ENCODE results near the gene OSGEP.

OSGEP gene

DNA sequence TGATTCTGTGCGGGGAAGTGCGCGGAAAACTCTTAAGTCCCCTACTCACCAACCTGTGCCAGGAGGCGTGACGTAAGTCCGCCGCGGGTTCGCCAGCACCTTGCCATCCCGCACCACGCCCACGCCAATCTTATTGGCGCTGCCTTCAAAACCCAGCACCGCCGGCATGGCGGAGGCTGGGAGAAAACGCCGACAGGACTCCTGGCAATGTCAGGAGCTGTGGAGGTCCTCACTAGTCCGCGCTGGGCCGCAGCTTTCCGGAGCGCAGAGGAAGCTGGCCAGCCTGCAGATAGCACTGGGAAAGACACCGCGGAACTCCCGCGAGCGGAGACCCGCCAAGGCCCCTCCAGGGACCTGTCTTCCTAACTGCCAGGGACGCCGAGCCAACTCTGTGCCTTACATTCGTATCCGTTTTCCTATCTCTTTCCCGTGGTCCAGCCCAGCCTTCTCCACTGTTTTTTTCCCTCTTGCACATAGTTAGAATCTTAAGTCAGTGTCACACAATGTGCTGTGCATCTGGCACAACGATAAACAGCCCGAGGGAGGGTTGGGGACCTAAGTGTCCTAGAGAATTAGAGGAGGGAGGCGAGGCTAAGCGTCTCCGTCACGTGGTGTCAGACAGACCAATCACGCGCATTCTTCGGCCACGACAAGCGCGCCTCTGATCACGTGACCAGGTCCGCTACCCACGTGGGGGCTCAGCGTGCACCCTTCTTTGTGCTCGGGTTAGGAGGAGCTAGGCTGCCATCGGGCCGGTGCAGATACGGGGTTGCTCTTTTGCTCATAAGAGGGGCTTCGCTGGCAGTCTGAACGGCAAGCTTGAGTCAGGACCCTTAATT is at the start of gene OSGEP, which contains the start of gene APEX1:
TSS of gene OSGEP (minus strand) at position 297 of the 839 bp plus-strand sequence. CDS start at position 168, 129 bp downstream.
TSS of gene APEX1 (plus strand) at position 711 of the 839 bp plus-strand sequence. CDS start 420 bp downstream, outside the sequence.
- peak; percentile 99 for DNase-seq

DNA sequence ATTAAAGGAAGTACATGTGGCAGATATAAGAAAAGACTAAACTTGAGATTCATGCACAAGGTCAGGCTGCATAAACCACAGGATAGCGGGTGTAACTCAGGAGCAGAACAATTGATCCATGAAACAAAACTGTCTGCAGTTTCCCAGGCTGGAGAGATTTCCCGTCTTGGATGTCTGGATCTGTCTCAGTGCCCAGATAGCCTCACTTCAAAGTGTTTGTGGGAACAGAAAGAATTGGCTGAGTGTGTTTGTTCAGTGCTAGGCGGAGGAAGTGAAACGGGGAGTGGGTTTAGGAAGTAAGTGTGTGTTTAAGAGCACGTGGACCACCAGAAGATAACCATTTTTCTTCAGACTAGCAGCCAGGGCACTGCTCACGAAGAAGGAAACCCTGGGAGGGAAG is 49.3 kb upstream of the OSGEP start:
- DNase-seq = no peak

DNA sequence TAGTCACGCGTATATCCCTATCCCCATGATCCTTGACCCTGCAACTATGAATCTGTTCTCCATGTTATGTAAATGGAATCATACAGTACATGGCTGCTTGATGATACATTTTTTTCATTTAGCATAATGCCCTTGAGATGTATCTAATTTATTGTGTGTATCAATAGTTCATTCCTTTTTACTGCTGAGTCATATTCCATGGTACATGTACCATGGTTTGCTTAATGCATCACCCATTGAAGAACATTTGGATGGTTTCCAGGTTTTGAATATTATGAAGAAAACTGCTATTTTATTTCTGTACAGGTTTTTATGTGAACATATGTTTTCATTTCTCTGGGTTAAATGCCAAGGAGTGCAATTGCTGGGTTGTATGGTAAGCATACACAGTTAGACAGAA is 46.7 kb upstream of the OSGEP start:
- peak; percentile 14 for DNase-seq

GRCh38 chr14:20499881-20500280 is 45.3 kb upstream of the OSGEP start:
- DNase-seq = no peak

DNA sequence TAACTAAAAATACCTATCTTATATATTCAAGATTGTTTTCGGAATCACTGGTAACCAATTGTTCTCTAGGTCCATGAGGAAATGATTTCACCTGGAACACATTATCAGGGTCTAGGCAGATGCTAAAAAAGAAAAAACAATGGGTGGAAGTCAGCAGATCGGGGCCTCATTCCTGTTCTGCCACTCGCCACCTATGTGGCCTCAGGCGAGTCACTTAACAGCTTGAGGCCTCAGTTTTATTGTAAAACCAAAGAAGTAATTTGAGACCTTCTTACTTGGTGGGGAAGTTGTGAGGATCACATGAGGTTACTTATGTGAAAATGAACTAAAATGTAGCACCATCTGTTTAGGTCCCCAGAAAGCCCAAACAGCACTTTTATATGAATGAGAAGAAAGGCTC is 44.5 kb upstream of the OSGEP start:
- no peak for DNase-seq

GRCh38 chr14:20498622-20499021 is 44.0 kb upstream of the OSGEP start:
- DNase-seq = no peak

- DNase-seq = peak; percentile 9
Observed at GRCh38 chr14:20494935-20495766, 40.5 kb upstream of the OSGEP start.

DNA sequence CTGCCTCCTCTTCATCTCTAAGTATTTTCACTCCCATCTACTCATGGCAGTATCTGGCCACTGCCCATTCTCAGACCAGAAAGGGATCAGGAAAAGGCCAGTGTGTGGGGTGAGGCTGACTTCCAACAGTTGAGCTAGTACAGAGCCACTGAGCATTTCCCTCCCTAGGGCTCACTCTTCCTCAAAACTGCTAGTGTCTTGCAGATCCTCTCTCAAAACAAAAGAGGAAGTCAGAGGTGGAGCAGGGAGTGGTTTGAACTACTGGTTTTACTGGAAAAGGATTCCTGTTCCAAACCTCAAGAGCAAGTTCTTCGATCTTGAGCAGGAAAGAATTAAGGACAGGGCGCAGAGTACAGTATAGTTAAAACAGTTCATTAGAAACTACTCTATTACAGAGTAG is 39.0 kb upstream of the OSGEP start:
- DNase-seq = no peak

- no peak for DNase-seq
Observed at GRCh38 chr14:20492486-20492885, 37.9 kb upstream of the OSGEP start.

GRCh38 chr14:20490563-20490962 is 36.0 kb upstream of the OSGEP start:
- DNase-seq = no peak

DNA sequence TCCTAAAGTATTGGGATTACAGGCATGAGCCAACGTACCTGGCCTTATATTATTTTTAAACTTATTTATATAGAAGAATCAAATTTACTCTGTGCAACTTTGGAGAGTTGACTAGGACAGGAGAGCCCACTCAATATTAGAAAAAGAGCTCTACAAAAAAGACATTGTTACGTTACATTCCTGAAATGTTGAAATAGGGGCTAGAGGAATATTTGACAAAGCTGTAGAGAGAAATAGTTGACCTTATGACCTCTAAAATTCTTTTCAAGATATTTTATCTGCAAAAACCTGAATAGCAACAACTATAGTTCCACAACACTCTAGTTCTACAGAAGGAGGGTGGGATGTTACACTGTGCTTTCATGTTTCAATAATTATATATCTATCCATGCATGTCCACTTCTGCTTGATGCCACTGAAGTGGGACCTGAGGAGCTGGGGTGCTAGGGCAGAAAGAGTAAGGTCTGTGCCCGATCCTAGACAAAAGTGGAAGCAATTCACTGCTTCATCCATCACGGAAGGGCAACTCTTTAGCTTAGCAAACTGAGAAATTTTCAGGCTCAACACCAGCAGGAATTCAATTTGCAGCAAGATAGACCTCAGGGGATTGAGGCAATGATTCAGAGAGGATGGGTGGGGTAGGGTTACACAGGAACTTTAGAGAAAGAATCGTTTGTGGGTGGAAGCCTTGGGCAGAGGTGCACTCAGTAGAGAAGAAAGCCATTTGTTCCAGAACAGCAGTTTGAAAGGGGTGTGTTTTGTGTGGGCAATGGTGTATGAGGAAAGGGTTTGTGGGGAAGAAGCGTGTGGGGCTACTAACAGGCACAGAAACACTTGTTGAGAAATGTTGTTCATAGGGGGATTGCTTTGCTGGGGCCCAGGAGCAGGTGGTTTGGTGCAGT is 34.7 kb upstream of the OSGEP start:
- DNase-seq = peak; percentile 26

DNA sequence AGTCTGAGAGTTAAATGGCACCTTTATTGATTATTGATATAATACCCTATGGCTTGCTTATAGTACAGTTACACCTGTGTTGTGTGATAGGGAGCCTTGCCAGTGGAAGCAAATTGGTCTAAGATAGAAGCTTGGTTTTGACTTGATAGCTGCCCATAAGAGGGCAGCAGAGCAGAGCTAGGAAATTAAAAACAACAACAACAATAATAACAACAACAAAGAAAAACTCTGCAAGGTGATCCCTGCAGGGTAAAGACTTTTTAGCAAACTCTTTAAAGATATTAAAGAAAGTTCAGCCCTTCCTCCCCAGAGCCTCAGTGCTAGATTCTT is 32.7 kb upstream of the OSGEP start:
- no peak for DNase-seq

- no peak for DNase-seq
Observed at GRCh38 chr14:20486684-20487395, 32.2 kb upstream of the OSGEP start.

DNA sequence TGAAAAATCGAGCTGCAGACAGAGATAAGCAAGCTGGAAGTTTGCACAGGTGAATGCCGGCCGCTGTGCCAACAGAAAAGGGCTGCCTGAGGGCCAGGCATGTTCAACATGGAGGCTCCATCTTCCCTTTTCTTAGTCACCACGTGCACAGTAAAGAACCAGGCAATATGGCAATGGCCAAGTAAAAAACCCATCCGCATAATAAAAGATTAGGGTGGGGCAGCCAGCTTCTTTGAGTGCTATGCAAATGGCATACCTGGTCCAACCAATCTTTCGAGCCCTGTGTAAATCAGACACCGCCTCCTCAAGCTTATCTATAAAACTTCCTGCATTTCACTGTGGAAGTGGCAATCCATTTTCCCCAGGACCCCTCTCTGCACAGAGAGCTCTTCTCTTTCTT is 31.3 kb upstream of the OSGEP start:
- DNase-seq = no peak

- no peak for DNase-seq
Observed at GRCh38 chr14:20482382-20482781, 27.8 kb upstream of the OSGEP start.

DNA sequence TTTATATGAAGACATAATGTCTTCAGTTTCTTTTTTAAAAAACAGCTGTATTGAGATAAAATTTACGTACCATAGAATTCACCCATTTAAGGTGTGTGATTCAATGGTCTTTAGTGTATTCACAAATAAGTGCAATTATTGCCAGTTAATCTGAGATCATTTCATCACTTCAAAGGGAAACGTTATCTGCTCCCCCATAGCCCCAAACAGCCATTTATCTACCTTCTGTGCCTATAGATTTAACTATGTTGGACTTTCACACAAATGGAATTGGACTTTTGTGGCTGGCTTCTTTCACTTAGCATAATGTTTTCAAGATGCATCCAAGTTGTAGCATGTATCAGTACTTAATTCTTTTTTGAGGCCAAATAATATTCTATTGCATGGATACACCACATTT is 24.3 kb upstream of the OSGEP start:
- no peak for DNase-seq

DNA sequence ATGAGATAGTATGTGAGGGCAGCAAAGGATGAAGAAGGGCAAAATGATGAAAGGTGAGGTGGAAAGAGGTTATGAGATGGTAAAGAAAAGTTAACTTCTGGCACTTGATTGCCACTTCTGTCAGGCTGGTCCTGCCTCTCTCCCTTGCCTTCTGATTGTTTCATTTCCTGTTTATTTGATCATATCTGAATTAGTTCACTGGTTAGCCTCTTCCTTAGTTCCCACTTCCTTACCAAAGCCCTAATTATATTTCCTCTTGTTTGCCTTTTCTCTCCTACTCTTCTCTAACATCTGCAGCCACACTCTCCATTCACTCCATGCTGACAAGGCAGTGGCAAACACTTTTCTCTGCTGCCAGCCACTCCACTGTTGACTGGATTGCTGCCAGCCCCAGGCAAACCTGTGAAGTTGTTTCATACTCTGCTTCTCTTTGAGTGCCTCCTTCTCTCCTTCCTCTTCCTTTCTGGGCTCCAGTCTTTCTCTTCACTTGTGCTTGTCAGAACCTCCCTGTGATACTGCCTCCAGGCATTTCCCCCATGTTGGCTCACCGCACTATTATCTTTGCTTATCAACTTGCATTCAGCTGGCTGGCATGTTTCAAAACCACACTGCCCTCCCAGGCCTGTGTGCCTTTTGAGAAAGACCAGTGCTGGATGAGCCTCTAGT is 22.7 kb upstream of the OSGEP start:
- no peak for DNase-seq

- no peak for DNase-seq
Observed at GRCh38 chr14:20476776-20477175, 22.2 kb upstream of the OSGEP start.

- no peak for DNase-seq
Observed at GRCh38 chr14:20472536-20473169, 18.0 kb upstream of the OSGEP start.

- DNase-seq = no peak
Observed at GRCh38 chr14:20470603-20470901, 15.9 kb upstream of the OSGEP start.

DNA sequence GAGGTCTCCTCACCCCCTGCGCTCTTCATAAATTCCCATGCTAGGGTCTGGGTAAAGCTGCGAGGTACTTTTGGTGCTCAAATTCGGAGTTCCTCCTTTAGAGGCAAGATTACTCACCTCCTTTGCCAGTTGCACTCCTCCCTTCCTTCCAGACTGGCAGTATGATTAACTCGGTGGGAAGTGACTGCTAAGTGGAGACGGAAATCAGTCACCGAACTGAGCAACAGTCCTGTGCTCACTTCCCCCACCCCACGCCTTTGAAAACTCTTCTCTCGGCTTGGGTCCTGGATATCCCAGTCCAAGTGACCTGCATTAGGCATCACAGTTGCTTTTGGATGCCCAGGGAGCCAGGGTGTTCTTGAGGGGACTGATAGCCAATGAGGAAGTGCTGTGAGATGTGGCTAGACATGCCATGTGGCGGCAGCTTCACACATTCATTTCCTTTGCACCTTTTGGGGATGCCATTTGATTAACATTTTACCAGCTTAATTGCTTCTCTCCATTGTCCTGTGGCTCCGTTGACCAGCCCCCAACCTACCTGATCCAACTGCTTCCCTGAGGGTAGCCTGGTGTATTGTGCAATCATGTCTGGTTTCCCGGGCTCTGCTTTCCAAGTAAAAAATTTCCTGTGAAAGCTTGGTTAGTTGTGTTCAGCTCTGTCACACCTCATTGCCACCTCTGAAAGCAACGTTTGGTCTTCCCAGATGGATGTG is 15.4 kb upstream of the OSGEP start:
- peak; percentile 52 for DNase-seq

Data from fibroblast of upper back skin (primary cell).